Stimulated activated CD4-positive, alpha-beta T cell treated with anti-CD3 and anti-CD28 coated beads, Interleukin-15, amount 100 ng/mL, for 1 hour (primary cell): ENCODE measurements around the gene SLC1A2.

Source experiments
- DNase-seq, 2 donors: peaks; one replicate each; pipeline ENCODE4 v3.0.0-alpha.2; 2020; ENCODE audit warnings: low read depth in 1 of 2, low spot score in 1 of 2

Gene SLC1A2

DNA sequence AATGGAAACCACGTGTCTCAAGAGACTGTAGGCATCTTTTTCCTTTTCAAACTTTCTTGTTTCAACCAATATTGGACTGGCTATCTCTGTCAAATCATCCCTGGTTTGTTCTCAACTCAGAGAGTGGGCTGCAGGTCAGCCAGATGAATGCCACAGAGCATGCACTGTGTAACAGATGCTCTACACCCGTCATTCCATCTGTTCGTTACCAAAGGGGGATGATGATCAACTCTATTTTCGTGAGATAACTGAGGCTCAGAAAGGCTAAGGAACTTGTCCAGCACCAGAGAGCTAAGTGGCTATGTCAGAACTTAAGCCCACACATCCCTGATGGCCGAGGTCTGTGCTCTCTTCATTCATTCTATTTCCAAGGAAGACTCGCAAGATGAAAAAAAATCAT, 42.1 kb downstream of the SLC1A2 start:
- DNase-seq, result no peak

GRCh38 chr11:35376613-35377012, 42.7 kb downstream of the SLC1A2 start:
- no peak for DNase-seq

- DNase-seq, result no peak
Observed at GRCh38 chr11:35376118-35376510, 43.2 kb downstream of the SLC1A2 start.

- no peak for DNase-seq
Observed at GRCh38 chr11:35375332-35376117, 43.8 kb downstream of the SLC1A2 start.

DNA sequence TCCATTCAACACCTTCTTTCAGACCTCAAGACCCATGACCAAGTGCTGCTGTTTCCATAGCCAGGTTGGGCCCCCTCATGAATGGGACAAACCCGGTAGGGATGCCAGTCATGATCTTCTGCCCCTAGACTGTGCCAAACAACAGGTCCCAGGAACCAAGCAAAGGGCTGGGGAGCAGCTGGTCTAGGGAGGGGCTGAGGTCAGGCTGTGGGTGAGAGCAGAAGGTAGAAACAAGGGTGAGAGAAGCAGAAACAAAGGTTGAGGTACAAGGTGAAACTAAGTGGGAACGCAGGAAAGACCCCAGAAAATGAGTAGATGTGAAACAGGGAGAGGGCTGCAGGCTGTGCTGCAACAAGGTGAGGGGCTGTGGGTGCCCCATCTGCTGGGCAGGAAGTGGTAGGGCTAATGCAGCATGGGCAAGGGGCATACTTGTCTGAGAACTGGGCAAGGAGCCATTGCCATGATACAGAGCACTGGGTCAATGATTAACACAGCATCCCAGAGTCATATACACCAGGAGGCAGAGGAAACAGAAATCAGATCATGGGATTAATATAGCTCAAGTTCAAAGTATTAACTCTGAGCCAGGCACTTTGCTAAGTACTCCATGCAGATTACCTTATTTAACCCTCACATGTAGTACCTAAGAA, 45.9 kb downstream of the SLC1A2 start:
- no peak for DNase-seq

GRCh38 chr11:35372565-35373283, 46.6 kb downstream of the SLC1A2 start:
- DNase-seq, result no peak

DNA sequence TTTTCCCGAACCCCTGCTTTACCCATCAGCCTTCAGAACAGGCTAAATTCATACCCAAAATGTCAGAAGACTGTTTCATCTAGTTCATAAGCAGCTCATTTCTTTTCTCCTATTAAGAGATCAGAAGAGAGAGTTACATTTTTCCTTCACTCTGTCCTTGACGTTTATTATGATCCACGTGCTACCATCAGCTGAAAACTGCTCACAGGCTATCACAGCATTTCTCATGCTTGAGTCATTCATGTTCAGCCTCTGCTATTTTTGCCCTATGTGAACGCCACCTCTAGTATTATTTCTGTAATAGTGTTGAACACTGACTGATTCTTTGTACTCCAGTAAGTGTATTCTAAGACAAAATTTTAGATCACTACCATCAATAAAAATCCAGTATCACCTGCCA, 51.9 kb downstream of the SLC1A2 start:
- no peak for DNase-seq

- no peak for DNase-seq
Observed at GRCh38 chr11:35366798-35367197, 52.6 kb downstream of the SLC1A2 start.

DNA sequence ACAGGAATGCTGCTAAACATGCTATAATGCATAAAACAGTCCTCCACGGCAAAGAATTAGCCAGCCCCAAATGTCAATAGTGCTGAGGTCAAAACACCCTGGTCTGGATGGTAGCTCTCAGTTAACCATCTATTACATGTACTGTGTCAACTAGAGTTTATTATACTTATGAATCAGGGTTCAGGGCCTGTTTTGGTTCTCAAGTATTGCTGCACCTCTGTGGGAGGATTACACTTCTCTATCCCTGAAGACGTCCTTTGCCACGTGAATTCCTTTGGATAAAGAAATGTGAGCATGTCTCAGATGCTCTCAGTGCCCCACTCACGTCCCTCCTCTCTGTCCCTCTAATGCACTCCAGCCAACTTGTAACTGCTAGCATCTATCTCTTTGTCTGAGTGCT, 53.4 kb downstream of the SLC1A2 start:
- no peak for DNase-seq

DNA sequence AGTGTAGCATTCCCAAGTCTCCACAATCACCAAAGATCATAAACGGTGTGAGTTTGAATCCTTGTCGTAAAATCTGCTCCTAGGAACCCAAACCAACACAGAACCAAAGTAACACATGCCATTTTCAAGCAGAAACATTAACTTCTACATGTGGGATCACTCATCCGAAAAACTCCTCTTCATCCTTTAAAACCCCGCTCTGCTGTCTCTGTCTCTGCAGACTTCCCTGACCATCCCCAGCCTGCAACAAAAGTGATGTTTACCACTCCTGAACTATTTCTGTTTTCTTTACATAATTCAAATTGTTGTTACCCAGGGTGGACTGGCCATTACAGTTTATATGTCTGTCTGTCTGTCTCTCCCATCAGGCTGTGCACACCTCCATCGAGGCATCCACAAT, 54.0 kb downstream of the SLC1A2 start:
- no peak for DNase-seq

- no peak for DNase-seq
Observed at GRCh38 chr11:35363854-35364780, 55.2 kb downstream of the SLC1A2 start.

- no peak for DNase-seq
Observed at GRCh38 chr11:35363246-35363801, 56.0 kb downstream of the SLC1A2 start.

GRCh38 chr11:35362521-35362980, 56.8 kb downstream of the SLC1A2 start:
- DNase-seq, result no peak

DNA sequence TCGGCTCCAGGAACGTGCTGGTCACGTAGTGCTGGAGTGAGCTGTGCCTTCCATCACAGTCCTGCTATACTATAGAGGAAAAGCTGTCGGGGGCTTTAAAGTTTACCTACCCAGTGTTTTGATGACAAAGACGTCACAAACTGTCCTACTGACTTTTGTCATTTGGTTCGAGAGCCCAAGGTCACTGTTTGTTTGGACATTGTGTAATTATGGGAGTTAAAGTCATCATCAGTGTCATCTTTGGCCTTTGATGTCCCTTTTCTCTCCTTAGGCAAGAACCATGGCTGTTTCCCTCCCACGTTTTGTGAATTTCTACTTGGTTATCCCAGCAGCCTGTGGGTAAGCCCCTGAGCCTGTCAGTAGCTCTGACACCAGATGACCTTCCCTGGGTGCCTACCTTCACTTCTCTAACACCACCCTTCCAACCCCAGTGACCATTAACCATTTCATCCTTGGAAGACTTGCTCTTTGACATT, 59.3 kb downstream of the SLC1A2 start:
- DNase-seq, result no peak

DNA sequence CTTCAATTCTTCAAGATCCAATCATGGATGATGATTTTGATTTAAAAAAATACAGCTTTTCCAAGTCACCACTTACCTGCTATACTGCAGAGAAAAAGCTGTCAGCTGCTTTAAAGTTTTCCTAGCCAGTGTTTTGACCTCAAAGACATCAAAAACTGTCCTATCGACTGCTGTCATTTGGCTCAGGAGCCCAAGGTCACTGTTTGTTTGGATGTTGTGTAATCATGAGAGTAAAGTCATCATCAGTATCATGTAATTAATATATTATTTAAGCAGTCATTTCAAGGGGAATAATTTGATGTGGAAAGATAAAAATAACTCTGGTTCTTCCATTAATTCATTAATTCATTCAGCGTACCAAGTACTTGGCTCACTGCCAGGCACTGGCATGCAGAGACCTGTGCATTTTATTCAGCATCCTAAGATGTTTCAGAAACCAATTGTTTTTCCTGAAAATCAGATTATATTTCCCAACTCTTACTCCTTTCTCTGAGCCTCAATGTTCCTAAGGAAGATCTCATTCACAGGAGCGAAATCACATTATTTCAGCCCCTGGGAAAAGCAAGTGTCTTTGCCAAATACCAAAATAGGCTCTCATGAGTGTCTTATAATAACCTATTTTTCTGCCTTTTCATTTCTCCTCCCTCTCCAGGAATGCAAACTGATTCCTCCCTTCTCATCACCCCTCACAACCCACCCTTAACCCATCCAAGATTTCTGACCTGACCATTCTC, 59.9 kb downstream of the SLC1A2 start:
- no peak for DNase-seq

GRCh38 chr11:35358391-35358790, 61.0 kb downstream of the SLC1A2 start:
- DNase-seq, result no peak

DNA sequence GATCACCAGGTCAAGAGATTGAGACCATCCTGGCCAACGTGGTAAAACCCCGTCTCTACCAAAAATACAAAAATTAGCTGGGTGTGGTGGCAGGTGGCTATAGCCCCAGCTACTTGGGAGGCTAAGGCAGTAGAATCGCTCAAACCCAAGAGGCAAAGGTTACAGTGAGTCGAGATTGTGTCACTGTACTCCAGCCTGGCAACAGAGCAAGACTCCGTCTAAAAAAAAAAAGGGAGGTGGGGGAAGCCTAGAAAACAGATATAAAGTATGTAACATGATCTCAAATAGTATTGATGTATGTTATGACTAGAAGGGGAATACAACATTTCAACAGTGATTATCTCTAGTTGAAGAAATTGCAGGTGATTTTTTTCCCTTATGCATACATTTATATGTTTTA, 61.4 kb downstream of the SLC1A2 start:
- no peak for DNase-seq

DNA sequence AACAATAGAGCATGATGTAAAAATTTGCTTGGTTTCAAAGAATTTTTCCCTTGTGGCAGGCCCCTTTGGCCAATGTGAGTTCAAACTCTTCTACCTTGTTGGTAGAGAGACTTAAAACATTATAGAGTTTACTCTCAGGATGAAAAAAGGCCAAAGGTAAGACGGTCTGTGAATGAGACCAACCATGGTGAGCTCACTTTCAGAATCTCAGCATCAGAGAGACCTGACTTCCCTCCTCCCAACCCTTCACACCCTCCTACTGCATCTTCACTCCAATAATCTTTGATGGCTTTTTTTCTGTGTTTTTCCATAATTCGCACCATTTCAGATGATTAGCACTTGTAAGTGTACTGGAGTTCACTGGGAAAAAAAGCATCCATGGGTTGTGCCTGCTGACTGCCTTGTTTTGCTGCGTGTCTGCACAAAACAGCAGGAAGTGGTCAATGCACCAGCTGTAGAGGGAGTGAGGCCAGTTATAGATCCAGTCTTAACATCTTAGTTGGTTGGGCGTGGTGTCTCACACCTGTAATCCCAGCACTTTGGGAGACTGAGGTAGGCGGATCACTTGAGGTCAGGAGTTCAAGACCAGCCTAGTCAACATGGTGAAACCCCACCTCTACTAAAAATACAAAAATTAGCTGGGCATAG, 64.1 kb downstream of the SLC1A2 start:
- DNase-seq, result no peak

GRCh38 chr11:35354644-35355043, 64.7 kb downstream of the SLC1A2 start:
- DNase-seq, result no peak
